Measurements from ENCODE around the gene CPLANE2. TPM values are rescaled to one million over a fixed set of nuclear protein-coding genes. Genes with fewer than 3 reads are reported as not detected.

The CPLANE2 gene
- polyA plus RNA-seq, 1 donor from 2014 or later, result 5.7 TPM

- H3K4me3 ChIP-seq (ENCODE audit: low read length), result no peak overlapping the region
- no peak for TF ChIP-seq TAF1 (IDR thresholded peaks at IDR 0.05; ENCODE audit: low read depth)
- H3K27me3 ChIP-seq (ENCODE audit: insufficient read depth, low read depth, low read length), result no peaks in the 10 kb centered on the region
Measured at GRCh38 chr1:16204634-16205333, 32.2 kb downstream of the CPLANE2 start.

GRCh38 chr1:16204216-16204615 is 32.8 kb downstream of the CPLANE2 start:
- Histone ChIP-seq H3K27ac (ENCODE audit: low read length) (no peak overlapping the region), H3K9me3 (ENCODE audit: low read length) (no peaks in the 10 kb centered on the region), H3K4me3 (ENCODE audit: low read length) (no peak overlapping the region), H2AFZ (ENCODE audit: low read depth, low read length) (no peak overlapping the region), H3K36me3 (ENCODE audit: insufficient read depth, low read length) (no peaks in the 10 kb centered on the region), H4K20me1 (ENCODE audit: insufficient read depth) (no peaks in the 10 kb centered on the region), H3K9me2 (ENCODE audit: insufficient read depth, low read length) (no peaks in the 10 kb centered on the region), H3K27me3 (ENCODE audit: insufficient read depth, low read depth, low read length) (no peaks in the 10 kb centered on the region), H3F3A (ENCODE audit: insufficient read depth, low read length, poor library complexity, severe bottlenecking) (no peaks in the 10 kb centered on the region), H3K4me2 (ENCODE audit: low read length) (no peak overlapping the region), H3K9ac (ENCODE audit: low read length) (no peak overlapping the region), H3K79me2 (replicated peaks; ENCODE audit: insufficient read depth, low read length) (no peaks in the 10 kb centered on the region)
- TF ChIP-seq EP300 (conservative IDR thresholded peaks at IDR 0.05; ENCODE audit: poor library complexity, severe bottlenecking) (no peak), REST (IDR thresholded peaks at IDR 0.05; ENCODE audit: borderline replicate concordance) (no peak), EZH2 (IDR thresholded peaks at IDR 0.05; ENCODE audit: borderline replicate concordance, insufficient read depth, low read length, poor library complexity, severe bottlenecking) (no peak), POLR2AphosphoS5 (IDR thresholded peaks at IDR 0.05) (no peak), MXI1 (conservative IDR thresholded peaks at IDR 0.05; ENCODE audit: poor library complexity, severe bottlenecking) (no peak), RAD21 (conservative IDR thresholded peaks at IDR 0.05) (no peak), SMC3 (conservative IDR thresholded peaks at IDR 0.05; ENCODE audit: poor library complexity) (no peak), TAF1 (IDR thresholded peaks at IDR 0.05; ENCODE audit: low read depth) (no peak), CTCF (IDR thresholded peaks at IDR 0.05; ENCODE audit: poor library complexity, severe bottlenecking) (no peak)

More at GRCh38 chr1:16204634-16205333, 32.2 kb downstream of the CPLANE2 start:
- H3K36me3 ChIP-seq (ENCODE audit: insufficient read depth, low read length), result no peaks in the 10 kb centered on the region
- no peaks in the 10 kb centered on the region for H3F3A ChIP-seq (ENCODE audit: insufficient read depth, low read length, poor library complexity, severe bottlenecking)
- H3K4me2 ChIP-seq (ENCODE audit: low read length), result no peak overlapping the region
- H3K9me3 ChIP-seq (ENCODE audit: low read length), result no peaks in the 10 kb centered on the region
- no peaks in the 10 kb centered on the region for H3K9me2 ChIP-seq (ENCODE audit: insufficient read depth, low read length)
- H3K79me2 ChIP-seq (replicated peaks; ENCODE audit: insufficient read depth, low read length), result no peaks in the 10 kb centered on the region
- H3K27ac ChIP-seq (ENCODE audit: low read length), result no peak overlapping the region
- no peak overlapping the region for H3K9ac ChIP-seq (ENCODE audit: low read length)
- no peaks in the 10 kb centered on the region for H4K20me1 ChIP-seq (ENCODE audit: insufficient read depth)
- no peak overlapping the region for H2AFZ ChIP-seq (ENCODE audit: low read depth, low read length)
